Measurements from ENCODE around the gene PLEKHN1.

GRCh38 chr1:927748-928147, 38.5 kb upstream of the PLEKHN1 start:
- TF ChIP-seq CTCF (IDR thresholded peaks at IDR 0.05; ENCODE audit: insufficient read depth, low read length, poor library complexity, severe bottlenecking) (no peak), EZH2phosphoT487 (conservative IDR thresholded peaks at IDR 0.05; ENCODE audit: low read length) (no peak)

Measured in SU-DHL-6 (cell line).